GM23248 (cell line): ENCODE results near the gene UBE2H.

Experiments
- EZH2 ChIP-seq: fragments of 200-600 bp; sonication (generic); IDR thresholded peaks from 2 replicates; pipeline ENCODE4 v1.6.1; 2018; ENCODE audit warnings: antibody characterized with exemption, mild to moderate bottlenecking; ENCODE audit not compliant: insufficient read depth, poor library complexity, severe bottlenecking
- EZH2phosphoT487 ChIP-seq: fragments of 200-600 bp; sonication (generic); IDR thresholded peaks from 2 replicates; pipeline ENCODE4 v1.6.1; 2018; ENCODE audit warnings: antibody characterized with exemption, moderate library complexity, mild to moderate bottlenecking, low read depth; ENCODE audit not compliant: insufficient read depth

DNA sequence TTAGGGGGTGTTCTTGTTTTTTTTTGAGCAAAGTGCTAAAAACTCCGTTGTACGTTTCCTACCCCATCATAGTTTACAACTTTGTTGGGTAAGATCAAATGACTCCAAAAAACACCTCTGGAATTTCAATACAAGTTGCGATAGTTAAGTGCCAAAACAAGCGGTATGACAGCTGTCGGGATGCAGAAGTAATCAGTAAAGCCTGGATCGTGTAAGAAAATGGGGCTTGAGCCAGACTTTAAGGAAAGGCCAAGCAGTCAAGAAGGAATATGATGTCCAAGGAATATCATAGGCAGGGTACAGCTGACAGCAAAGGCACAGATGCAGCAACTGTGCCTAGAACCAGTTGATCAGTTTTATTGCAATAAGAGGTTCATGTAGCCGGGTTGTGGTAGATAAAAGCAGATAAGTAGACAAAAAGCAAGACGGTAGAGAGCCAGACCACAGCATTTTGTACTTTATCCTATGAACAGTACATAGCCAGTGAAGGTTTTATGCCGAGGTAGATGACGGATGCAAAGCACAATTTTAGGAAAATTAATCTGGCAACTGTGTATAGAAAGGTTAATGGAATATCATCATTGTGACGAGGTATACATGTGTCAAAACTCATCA lies 45.5 kb downstream of the UBE2H start:
- TF ChIP-seq EZH2 (no peak), EZH2phosphoT487 (no peak)
